WTC11 (cell line): ENCODE data around the gene SNAPC1. TPM values are rescaled to one million over a fixed set of nuclear protein-coding genes. Genes with fewer than 3 reads are reported as not detected.
A peak's percentile ranks its signal among the peaks of the same experiment; 100 is the strongest.

Source experiments
- ATAC-seq: fragments of 200-7000 bp; cut with Tn5 transposase; 2 replicates; pipeline ENCODE4 v1.10.0; 2021; ENCODE audit warnings: mild to moderate bottlenecking, moderate library complexity
- CTCF ChIA-PET: fragments of 300-600 bp; sonication (Branson Sonifier 250); formaldehyde crosslinking; loops from one replicate; lab custom pipeline; 2021; ENCODE audit warnings: antibody characterized with exemption; lab: Charles Lee
- POLR2A ChIA-PET: fragments of 350-600 bp; sonication (Branson Sonifier 250); formaldehyde crosslinking; loops from one replicate; lab custom pipeline; 2021; ENCODE audit warnings: antibody characterized with exemption; lab: Charles Lee
- DNase-seq: peaks from one replicate; pipeline ENCODE4 v3.0.0; 2021; ENCODE audit warnings: low spot score
- H3K27ac Mint-ChIP-seq: 2 replicates; pipeline ENCODE4 v1.8.0; 2021; ENCODE audit warnings: mixed read lengths
- H3K27me3 Mint-ChIP-seq: 2 replicates; pipeline ENCODE4 v1.8.0; 2021; ENCODE audit warnings: low read depth, mild to moderate bottlenecking, moderate library complexity, mixed read lengths
- H3K36me3 Mint-ChIP-seq: 2 replicates; pipeline ENCODE4 v1.8.0; 2021; ENCODE audit warnings: mixed read lengths
- H3K4me1 Mint-ChIP-seq: 2 replicates; pipeline ENCODE4 v1.8.0; 2022; ENCODE audit warnings: mixed read lengths
- H3K4me3 Mint-ChIP-seq: 2 replicates; pipeline ENCODE4 v1.8.0; 2021; ENCODE audit warnings: mild to moderate bottlenecking, moderate library complexity, mixed read lengths
- H3K9me3 Mint-ChIP-seq: 2 replicates; pipeline ENCODE4 v1.8.0; 2021; ENCODE audit warnings: mixed read lengths
- ATF1 ChIP-seq: sonication (generic); formaldehyde crosslinking; IDR thresholded peaks from 2 replicates; pipeline ENCODE4 v1.8.1; 2023; ENCODE audit warnings: mild to moderate bottlenecking, moderate library complexity, missing genetic modification reagents
- ATF2 ChIP-seq: sonication (generic); formaldehyde crosslinking; IDR thresholded peaks from 2 replicates; pipeline ENCODE4 v1.8.1; 2022; ENCODE audit warnings: low read depth, missing genetic modification reagents, borderline replicate concordance
- E2F5 ChIP-seq: sonication (generic); formaldehyde crosslinking; IDR thresholded peaks from 2 replicates; pipeline ENCODE4 v1.8.1; 2022; ENCODE audit warnings: mild to moderate bottlenecking, moderate library complexity, missing genetic modification reagents
- ERG ChIP-seq: fragments of 250-450 bp; sonication (Bioruptor Pico); IDR thresholded peaks from 2 replicates; pipeline ENCODE4 v1.8.0; 2021; ENCODE audit warnings: mild to moderate bottlenecking
- ESRRA ChIP-seq: sonication (generic); formaldehyde crosslinking; IDR thresholded peaks from 2 replicates; pipeline ENCODE4 v1.8.1; 2022; ENCODE audit warnings: mild to moderate bottlenecking, missing genetic modification reagents, borderline replicate concordance
- HMGXB4 ChIP-seq: sonication (generic); formaldehyde crosslinking; IDR thresholded peaks from 2 replicates; pipeline ENCODE4 v1.8.1; 2023; ENCODE audit warnings: mild to moderate bottlenecking, moderate library complexity, missing genetic modification reagents
- NFE2L1 ChIP-seq: sonication (generic); formaldehyde crosslinking; IDR thresholded peaks from 2 replicates; pipeline ENCODE4 v1.8.1; 2023; ENCODE audit warnings: missing genetic modification reagents
- NFYB ChIP-seq: sonication (generic); formaldehyde crosslinking; conservative IDR thresholded peaks from 2 replicates; pipeline ENCODE4 v1.8.0; 2022; ENCODE audit warnings: low read depth, missing genetic modification reagents
- NR3C1 ChIP-seq: sonication (generic); formaldehyde crosslinking; conservative IDR thresholded peaks from 2 replicates; pipeline ENCODE4 v1.8.1; 2023; ENCODE audit warnings: low read depth, mild to moderate bottlenecking, missing genetic modification reagents
- USF2 ChIP-seq: sonication (generic); formaldehyde crosslinking; IDR thresholded peaks from 2 replicates; pipeline ENCODE4 v1.8.1; 2023; ENCODE audit warnings: mild to moderate bottlenecking, missing genetic modification reagents, moderate library complexity
- ZMAT4 ChIP-seq: fragments of 250-450 bp; sonication (Bioruptor Pico); IDR thresholded peaks from 2 replicates; pipeline ENCODE4 v1.9.0; 2021; ENCODE audit warnings: mild to moderate bottlenecking
- ZNF263 ChIP-seq: sonication (generic); formaldehyde crosslinking; IDR thresholded peaks from 2 replicates; pipeline ENCODE4 v1.8.1; 2022; ENCODE audit warnings: low read depth, mild to moderate bottlenecking, moderate library complexity, missing genetic modification reagents
- ZNF512 ChIP-seq: sonication (generic); formaldehyde crosslinking; IDR thresholded peaks from 2 replicates; pipeline ENCODE4 v1.8.1; 2022; ENCODE audit warnings: missing genetic modification reagents, borderline replicate concordance
- ZSCAN18 ChIP-seq: fragments of 250-450 bp; sonication (Bioruptor Pico); IDR thresholded peaks from 2 replicates; pipeline ENCODE4 v2.1.2; 2022; ENCODE audit warnings: mild to moderate bottlenecking, moderate library complexity
- total RNA-seq: library from RNA; stranded (reverse); gene quantifications from 3 replicates; pipeline ENCODE4 v1.2.3, GENCODE V29; 2021

Gene SNAPC1
- total RNA-seq, 1 experiment from 2014 or later, result 9.5 TPM

GRCh38 chr14:61719344-61720293 is 42.6 kb upstream of the SNAPC1 start:
- H3K4me1 Mint-ChIP-seq, result peaks cover 54% of the 10 kb centered on the region
- H3K27ac Mint-ChIP-seq, result peak overlapping the region; percentile 64
- ChIA-PET POLR2A (interaction anchor here (1.2 to 1.9 kb wide), 2 partner anchors 25 to 42 kb away, joined by 3 to 4 read pairs; partner anchors contain the start of genes HIF1A and SNAPC1), CTCF (interaction anchor here (0.8 to 1.1 kb wide), 3 partner anchors 111 to 218 kb away, joined by 3 read pairs; no protein-coding TSS in a partner anchor)
- H3K4me3 Mint-ChIP-seq, result no peak overlapping the region
- H3K27me3 Mint-ChIP-seq, result no peaks in the 10 kb centered on the region
- no peak for TF ChIP-seq E2F5 (CRISPR knock-in tag)
- TF ChIP-seq ZSCAN18, result no peak
- no peak for TF ChIP-seq NR3C1 (CRISPR knock-in tag)
- TF ChIP-seq HMGXB4 (CRISPR knock-in tag), result no peak
- TF ChIP-seq ERG (CRISPR knock-in tag), result no peak
- no peak for TF ChIP-seq ZNF512 (CRISPR knock-in tag)
- TF ChIP-seq ZMAT4 (CRISPR knock-in tag), result no peak
- no peak for TF ChIP-seq NFYB (CRISPR knock-in tag)
- no peak for TF ChIP-seq NFE2L1 (CRISPR knock-in tag)
- TF ChIP-seq ATF2, result no peak
- TF ChIP-seq USF2 (CRISPR knock-in tag), result no peak
- no peak for TF ChIP-seq ESRRA (CRISPR knock-in tag)
- TF ChIP-seq ZNF263 (CRISPR knock-in tag), result no peak
- no peak for TF ChIP-seq ATF1
- TF ChIP-seq, all 79 proteins: peak for 0
- no peak for DNase-seq
- no peak; the same call in 1 of the 2 replicates for ATAC-seq
- peaks cover 23% of the 10 kb centered on the region for H3K36me3 Mint-ChIP-seq
- H3K9me3 Mint-ChIP-seq, result no peaks in the 10 kb centered on the region
